Tibial nerve (tissue), 4 donors: Measurements from ENCODE around the gene ZBTB16. TPM values are rescaled to one million over a fixed set of nuclear protein-coding genes. Genes with fewer than 3 reads are reported as not detected.

Experiments used
- DNase-seq, 2 donors: peaks; one replicate each; pipeline ENCODE4 v3.0.0-alpha.2; 2019; ENCODE audit warnings: low spot score in 2 of 2
- H3K27ac ChIP-seq, 4 donors: fragments of 200-600 bp; sonication (generic) in 3 of 4; one replicate each; pipeline ENCODE4 v1.5.1; 2017 to 2019; ENCODE audit warnings: mild to moderate bottlenecking in 1 of 4
- H3K27me3 ChIP-seq, 2 donors: fragments of 200-600 bp; sonication (generic) in 1 of 2; one replicate each; pipeline versions ENCODE4 v1.5.1 to v1.6.0; 2017 to 2019
- H3K36me3 ChIP-seq, 3 donors: fragments of 200-600 bp; sonication (generic); one replicate each; pipeline ENCODE4 v1.5.1; 2018 to 2019
- H3K4me1 ChIP-seq, 4 donors: fragments of 200-600 bp; sonication (generic) in 3 of 4; one replicate each; pipeline ENCODE4 v1.5.1; 2017 to 2019
- H3K4me3 ChIP-seq, 4 donors: fragments of 200-600 bp; sonication (generic) in 3 of 4; one replicate each; pipeline ENCODE4 v1.5.1; 2017 to 2019; ENCODE audit warnings: mild to moderate bottlenecking in 1 of 4, moderate library complexity in 1 of 4
- H3K9me3 ChIP-seq, 4 donors: fragments of 200-600 bp; sonication (generic) in 3 of 4; one replicate each; pipeline ENCODE4 v1.5.1; 2017 to 2019
- CTCF ChIP-seq, 5 experiments: fragments of 200-600 bp in 3 of 5; fragments of 450-650 bp in 2 of 5; sonication (generic) in 3 of 5; IDR thresholded peaks; one replicate each; pipeline ENCODE4 v1.5.1; 2016 to 2019; ENCODE audit warnings: antibody characterized with exemption in 5 of 5, mild to moderate bottlenecking in 3 of 5, moderate library complexity in 2 of 5
- EP300 ChIP-seq, 2 donors: sonication (generic); formaldehyde crosslinking; IDR thresholded peaks; one replicate each; pipeline ENCODE4 v1.6.1; 2017; ENCODE audit warnings: antibody characterized with exemption in 2 of 2, mild to moderate bottlenecking in 1 of 2
- POLR2A ChIP-seq, 2 donors: fragments of 450-650 bp; IDR thresholded peaks; one replicate each; pipeline ENCODE4 v1.6.1; 2017; ENCODE audit warnings: antibody characterized with exemption in 2 of 2, mild to moderate bottlenecking in 2 of 2, moderate library complexity in 2 of 2
- WGBS, 2 donors: methylation state at CpG; one replicate each; pipeline ENCODE4 v1.1.5; 2018; 5-methylcytosine and 5-hydroxymethylcytosine counted together
- total RNA-seq, 4 donors: library from RNA; depleted of rRNA; stranded (reverse); fragments of >200 nt; gene quantifications; one replicate each; pipeline ENCODE4 v1.1.0, GENCODE V29; 2016

The ZBTB16 gene
- total RNA-seq, 4 donors from 2014 or later, result 405 to 756 (median 580) TPM

GRCh38 chr11:114215871-114216795 lies 156.6 kb downstream of the ZBTB16 start:
- Histone ChIP-seq H3K36me3 (peaks cover 0 to 49% (median 0%) of the 10 kb centered on the region in 3 donors), H3K27me3 (no peaks in the 10 kb centered on the region), H3K9me3 (no peaks in the 10 kb centered on the region), H3K4me3 (no peak overlapping the region), H3K4me1 (peaks cover 0 to 71% (median 25%) of the 10 kb centered on the region in 4 donors), H3K27ac (no peak overlapping the region)
- WGBS, 2 donors, result 88 to 92% methylated on average over 6 of the region's 6 CpGs
- TF ChIP-seq EP300 (IDR thresholded peaks at IDR 0.05), result no peak
- TF ChIP-seq POLR2A (IDR thresholded peaks at IDR 0.05), result no peak
- TF ChIP-seq CTCF (IDR thresholded peaks at IDR 0.05), result no peak
- no peak for DNase-seq

DNA sequence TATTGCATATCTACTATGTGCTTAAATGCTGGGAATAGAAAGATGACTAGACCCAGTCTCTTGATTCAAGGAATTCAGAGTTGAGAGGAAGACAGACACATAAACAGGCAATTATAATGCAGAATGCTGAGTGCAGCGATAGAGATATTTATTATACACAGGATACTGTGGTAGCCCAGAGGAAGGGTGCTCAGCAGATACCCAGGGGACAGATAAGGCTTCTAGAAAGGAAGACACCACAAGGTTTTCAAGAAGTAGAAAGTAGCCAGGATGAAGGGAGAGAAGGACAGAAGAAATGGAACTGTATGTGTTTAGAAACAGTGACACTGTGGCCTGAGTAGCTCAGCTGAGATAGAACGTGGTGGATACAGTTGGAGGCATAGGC lies 157.3 kb downstream of the ZBTB16 start:
- Histone ChIP-seq H3K9me3 (no peaks in the 10 kb centered on the region), H3K36me3 (peaks cover 0 to 45% (median 2%) of the 10 kb centered on the region in 3 donors), H3K4me3 (no peak overlapping the region), H3K27ac (no peak overlapping the region), H3K4me1 (peaks cover 0 to 66% (median 25%) of the 10 kb centered on the region in 4 donors), H3K27me3 (no peaks in the 10 kb centered on the region)
- WGBS, 2 donors, result 79 to 98% methylated on average over 2 of the region's 2 CpGs
- DNase-seq, result no peak
- TF ChIP-seq EP300 (IDR thresholded peaks at IDR 0.05) (no peak), POLR2A (IDR thresholded peaks at IDR 0.05) (no peak), CTCF (IDR thresholded peaks at IDR 0.05) (no peak)

- Histone ChIP-seq H3K4me3 (no peak overlapping the region), H3K4me1 (peaks cover 0 to 57% (median 25%) of the 10 kb centered on the region in 4 donors), H3K27me3 (no peaks in the 10 kb centered on the region), H3K9me3 (no peaks in the 10 kb centered on the region), H3K36me3 (peaks cover 0 to 41% (median 2%) of the 10 kb centered on the region in 3 donors), H3K27ac (no peak overlapping the region)
- no peak for TF ChIP-seq EP300 (IDR thresholded peaks at IDR 0.05)
- no peak for TF ChIP-seq POLR2A (IDR thresholded peaks at IDR 0.05)
- no peak for DNase-seq
- 75 to 84% methylated on average over 3 of the region's 3 CpGs for WGBS, 2 donors
Measured at GRCh38 chr11:114218508-114218907, 159.0 kb downstream of the ZBTB16 start.

- Histone ChIP-seq H3K9me3 (no peaks in the 10 kb centered on the region), H3K27ac (peak overlapping the region in 1 of 4 donors; percentile 28), H3K27me3 (no peaks in the 10 kb centered on the region), H3K4me3 (no peak overlapping the region), H3K36me3 (peaks cover 0 to 45% (median 2%) of the 10 kb centered on the region in 3 donors), H3K4me1 (peaks cover 0 to 54% (median 25%) of the 10 kb centered on the region in 4 donors)
- TF ChIP-seq POLR2A (IDR thresholded peaks at IDR 0.05), result no peak
- no peak for TF ChIP-seq CTCF (IDR thresholded peaks at IDR 0.05)
- TF ChIP-seq EP300 (IDR thresholded peaks at IDR 0.05), result no peak
- 55 to 61% methylated on average over 6 of the region's 6 CpGs for WGBS, 2 donors
- DNase-seq, result no peak
Measured at GRCh38 chr11:114219559-114220349, 160.2 kb downstream of the ZBTB16 start.

GRCh38 chr11:114221037-114221436 lies 161.5 kb downstream of the ZBTB16 start:
- WGBS, 2 donors, result 91 to 100% methylated on average over 2 of the region's 2 CpGs
- H3K9me3 ChIP-seq, result no peaks in the 10 kb centered on the region
- DNase-seq, result no peak
- H3K36me3 ChIP-seq, result peaks cover 0 to 45% (median 2%) of the 10 kb centered on the region in 3 donors
- H3K27me3 ChIP-seq, result no peaks in the 10 kb centered on the region
- H3K4me1 ChIP-seq, result peaks cover 0 to 44% (median 24%) of the 10 kb centered on the region in 4 donors
- TF ChIP-seq EP300 (IDR thresholded peaks at IDR 0.05) (no peak), CTCF (IDR thresholded peaks at IDR 0.05) (no peak), POLR2A (IDR thresholded peaks at IDR 0.05) (no peak)
- no peak overlapping the region for H3K4me3 ChIP-seq
- H3K27ac ChIP-seq, result no peak overlapping the region
